ENCODE results near the gene CDKN2AIPNL. TPM values are rescaled to one million over a fixed set of nuclear protein-coding genes. Genes with fewer than 3 reads are reported as not detected.
"Not testable (repeated sequence)": the region's sequence is repeated elsewhere in the genome, so short reads cannot be mapped to it uniquely, and the experiment has no call there.

The CDKN2AIPNL gene
- total RNA-seq, 1 experiment from 2014 or later, result 63.0 TPM

DNA sequence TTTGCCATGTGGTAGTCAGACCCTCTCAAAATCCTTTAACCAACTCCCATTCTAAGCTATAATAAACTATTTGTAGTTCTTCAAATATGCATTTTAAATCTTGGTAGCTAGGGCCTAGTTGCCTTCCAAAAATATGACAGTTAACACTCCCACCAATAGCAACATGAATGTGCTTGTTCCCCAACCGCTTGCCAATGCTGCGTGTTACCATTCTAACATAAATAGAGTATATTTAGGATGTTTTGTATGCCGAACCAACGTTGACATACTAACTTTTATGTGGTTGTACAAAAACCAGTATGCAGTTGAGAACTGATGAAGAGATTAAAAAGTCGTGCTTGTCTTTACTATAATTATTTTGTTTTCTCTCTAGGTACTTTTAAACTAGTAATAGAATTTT lies 31.3 kb downstream of the CDKN2AIPNL start (continued):
- TF ChIP-seq, protein P1, sequence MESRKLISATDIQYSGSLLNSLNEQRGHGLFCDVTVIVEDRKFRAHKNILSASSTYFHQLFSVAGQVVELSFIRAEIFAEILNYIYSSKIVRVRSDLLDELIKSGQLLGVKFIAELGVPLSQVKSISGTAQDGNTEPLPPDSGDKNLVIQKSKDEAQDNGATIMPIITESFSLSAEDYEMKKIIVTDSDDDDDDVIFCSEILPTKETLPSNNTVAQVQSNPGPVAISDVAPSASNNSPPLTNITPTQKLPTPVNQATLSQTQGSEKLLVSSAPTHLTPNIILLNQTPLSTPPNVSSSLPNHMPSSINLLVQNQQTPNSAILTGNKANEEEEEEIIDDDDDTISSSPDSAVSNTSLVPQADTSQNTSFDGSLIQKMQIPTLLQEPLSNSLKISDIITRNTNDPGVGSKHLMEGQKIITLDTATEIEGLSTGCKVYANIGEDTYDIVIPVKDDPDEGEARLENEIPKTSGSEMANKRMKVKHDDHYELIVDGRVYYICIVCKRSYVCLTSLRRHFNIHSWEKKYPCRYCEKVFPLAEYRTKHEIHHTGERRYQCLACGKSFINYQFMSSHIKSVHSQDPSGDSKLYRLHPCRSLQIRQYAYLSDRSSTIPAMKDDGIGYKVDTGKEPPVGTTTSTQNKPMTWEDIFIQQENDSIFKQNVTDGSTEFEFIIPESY (IDR thresholded peaks at IDR 0.05; ENCODE audit: extremely low read depth, insufficient replicate concordance, low read length), result no peak
- no peak for TF ChIP-seq FOSL1 (IDR thresholded peaks at IDR 0.05; ENCODE audit: low read depth)

GRCh38 chr5:134374232-134374631 lies 37.4 kb downstream of the CDKN2AIPNL start:
- Histone ChIP-seq H3K27me3 (ENCODE audit: insufficient read depth, low read length) (no peaks in the 10 kb centered on the region), H3K79me2 (ENCODE audit: insufficient read depth, low read length) (peaks cover 75% of the 10 kb centered on the region), H2AFZ (ENCODE audit: low read depth, low read length, poor library complexity, severe bottlenecking) (no peak overlapping the region), H3K4me2 (ENCODE audit: low read length) (no peak overlapping the region), H3K4me3 (replicated peaks in 1 of 2; ENCODE audit: low read depth in 1 of 2, low read length in 2 of 2) (no peak overlapping the region), H3K4me1 (ENCODE audit: control insufficient read depth in 1 of 2, insufficient read depth in 2 of 2, low read length in 2 of 2) (peaks cover 14 to 21% of the 10 kb centered on the region in 2 experiments), H3K36me3 (ENCODE audit: control insufficient read depth in 1 of 2, insufficient read depth in 2 of 2, low read length in 2 of 2) (peaks cover 0 to 18% of the 10 kb centered on the region in 2 experiments), H3K9ac (ENCODE audit: low read length) (no peak overlapping the region), H3K27ac (ENCODE audit: low read depth, low read length) (no peak overlapping the region), H3K9me3 (ENCODE audit: control insufficient read depth in 1 of 2, insufficient read depth in 1 of 2, low read depth in 1 of 2, low read length in 2 of 2) (no peaks in the 10 kb centered on the region), H4K20me1 (ENCODE audit: insufficient read depth) (no peaks in the 10 kb centered on the region; the same call in 1 of the 2 replicates), H3K9me2 (ENCODE audit: insufficient read depth) (no peaks in the 10 kb centered on the region)
- intact Hi-C loops (cut with micrococcal nuclease), result loop anchor here (5.0 kb wide), 1 partner anchor 213 kb away; no protein-coding TSS in a partner anchor
- no TSS peak for BruUV-seq (replicated peaks)
- ChIA-PET RAD21 (ENCODE audit: low non-redundant PET in 1 of 2, low total read pairs in 2 of 2, uncharacterized antibody in 2 of 2, unreplicated experiment in 2 of 2) (no interaction called here), POLR2A (no interaction called here), CTCF (interaction anchor here (0.7 to 0.9 kb wide), 2 partner anchors 204 to 213 kb away, joined by 3 read pairs; no protein-coding TSS in a partner anchor)
- ATAC-seq (no peak), DNase-seq (ENCODE audit: low read depth, low spot score) (no peak)
- TF ChIP-seq CTCF (IDR thresholded peaks at IDR 0.05 in 2 of 3, conservative IDR thresholded peaks at IDR 0.05 in 1 of 3; ENCODE audit: borderline replicate concordance in 1 of 3, insufficient read depth in 1 of 3, low read depth in 2 of 3, low read length in 2 of 3) (0 out of 6 replicates have a peak, but pooled peaks of 1 of the 3 experiments have one; percentile 16), SP1 (IDR thresholded peaks at IDR 0.05; ENCODE audit: low read depth) (no peak)

DNA sequence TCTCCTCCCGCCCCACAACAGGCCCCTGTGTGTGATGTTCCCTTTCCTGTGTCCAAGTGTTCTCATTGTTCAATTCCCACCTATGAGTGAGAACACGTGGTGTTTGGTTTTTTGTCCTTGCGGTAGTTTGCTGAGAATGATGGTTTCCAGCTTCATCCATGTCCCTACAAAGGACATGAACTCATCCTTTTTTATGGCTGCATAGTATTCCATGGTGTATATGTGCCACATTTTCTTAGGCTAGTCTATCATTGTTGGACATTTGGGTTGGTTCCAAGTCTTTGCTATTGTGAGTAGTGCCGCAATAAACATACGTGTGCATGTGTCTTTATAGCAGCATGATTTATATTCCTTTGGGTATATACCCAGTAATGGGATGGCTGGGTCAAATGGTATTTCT lies 38.0 kb downstream of the CDKN2AIPNL start:
- CTCF ChIA-PET; POLR2A ChIA-PET; H3K4me3 ChIP-seq (replicated peaks in 1 of 2; ENCODE audit: low read depth in 1 of 2, low read length in 2 of 2); H3K27me3 ChIP-seq (ENCODE audit: insufficient read depth, low read length); RAD21 ChIA-PET (ENCODE audit: low non-redundant PET in 1 of 2, low total read pairs in 2 of 2, uncharacterized antibody in 2 of 2, unreplicated experiment in 2 of 2); H3K9ac ChIP-seq (ENCODE audit: low read length); H2AFZ ChIP-seq (ENCODE audit: low read depth, low read length, poor library complexity, severe bottlenecking); ATAC-seq; H3K27ac ChIP-seq (ENCODE audit: low read depth, low read length); DNase-seq (ENCODE audit: low read depth, low spot score); BruUV-seq (replicated peaks); H3K9me3 ChIP-seq (ENCODE audit: control insufficient read depth in 1 of 2, insufficient read depth in 1 of 2, low read depth in 1 of 2, low read length in 2 of 2); H3K9me2 ChIP-seq (ENCODE audit: insufficient read depth); H3K4me2 ChIP-seq (ENCODE audit: low read length); H4K20me1 ChIP-seq (ENCODE audit: insufficient read depth): not testable (repeated sequence)
- H3K79me2 ChIP-seq (ENCODE audit: insufficient read depth, low read length), result peaks cover 69% of the 10 kb centered on the region
- H3K4me1 ChIP-seq (ENCODE audit: control insufficient read depth in 1 of 2, insufficient read depth in 2 of 2, low read length in 2 of 2), result peaks cover 14 to 21% of the 10 kb centered on the region in 2 experiments
- peaks cover 0 to 18% of the 10 kb centered on the region in 2 experiments; a peak in 3 of 4 replicates for H3K36me3 ChIP-seq (ENCODE audit: control insufficient read depth in 1 of 2, insufficient read depth in 2 of 2, low read length in 2 of 2)
- intact Hi-C loops (cut with micrococcal nuclease), result loop anchor here (5.0 kb wide), 1 partner anchor 214 kb away; no protein-coding TSS in a partner anchor
